Measurements from ENCODE around the gene SMIM11.
"Not testable (repeated sequence)": the region's sequence is repeated elsewhere in the genome, so short reads cannot be mapped to it uniquely, and the experiment has no call there.

- not testable (repeated sequence) for TF ChIP-seq POLR2A (IDR thresholded peaks at IDR 0.05; ENCODE audit: low read depth, low read length); CTCF (conservative IDR thresholded peaks at IDR 0.05; ENCODE audit: low read depth, low read length); CHD1 (IDR thresholded peaks at IDR 0.05; ENCODE audit: low read depth, low read length); RAD21 (IDR thresholded peaks at IDR 0.05; ENCODE audit: low read length); SMC3 (IDR thresholded peaks at IDR 0.05; ENCODE audit: low read depth, low read length)
These were observed 29.4 kb downstream of the SMIM11 start for GRCh38 chr21:34404742-34405141.

All from IMR-90 (cell line).